NCI-H460 (cell line): ENCODE results near the gene GSTM2. TPM values are rescaled to one million over a fixed set of nuclear protein-coding genes. Genes with fewer than 3 reads are reported as not detected.
"Not testable (repeated sequence)": the region's sequence is repeated elsewhere in the genome, so short reads cannot be mapped to it uniquely, and the experiment has no call there.

Source experiments
- DNase-seq: peaks from one replicate; pipeline ENCODE4 v3.0.0-alpha.2; 2016; ENCODE audit warnings: low read depth; ENCODE audit errors: extremely low read depth
- total RNA-seq: library from RNA; depleted of rRNA; stranded (reverse); fragments of >200 nt; shearing (Covaris generic); gene quantifications from 2 replicates; pipeline ENCODE4 v1.2.3, GENCODE V29; 2014; rRNA removed

The GSTM2 gene
- total RNA-seq, 1 experiment from 2014 or later, result 9.8 TPM

GRCh38 chr1:109711593-109712320, 43.9 kb downstream of the GSTM2 start, which contains the start of gene GSTM5:
GSTM5 (plus strand) TSS chr1:109712251; CDS start chr1:109712313, 62 bp downstream.
- DNase-seq, result not testable (repeated sequence)

- no peak for DNase-seq
These were observed 44.5 kb downstream of the GSTM2 start for GRCh38 chr1:109712321-109712864.

GRCh38 chr1:109713636-109714035, 45.8 kb downstream of the GSTM2 start:
- DNase-seq, result no peak

- DNase-seq, result no peak
These were observed 47.0 kb downstream of the GSTM2 start for GRCh38 chr1:109714661-109715372.

- DNase-seq, result no peak
These were observed 48.3 kb downstream of the GSTM2 start for GRCh38 chr1:109716121-109716520.

GRCh38 chr1:109716570-109717090, 48.8 kb downstream of the GSTM2 start:
- DNase-seq, result no peak

- no peak for DNase-seq
These were observed 49.9 kb downstream of the GSTM2 start for GRCh38 chr1:109717729-109718128.

- DNase-seq, result peak; percentile 44
These were observed 50.6 kb downstream of the GSTM2 start for GRCh38 chr1:109718495-109718894.

- peak; percentile 69 for DNase-seq
These were observed 51.5 kb downstream of the GSTM2 start for GRCh38 chr1:109719337-109719837.

- DNase-seq, result no peak
These were observed 53.2 kb downstream of the GSTM2 start for GRCh38 chr1:109721042-109721441.

GRCh38 chr1:109721971-109722370, 54.1 kb downstream of the GSTM2 start:
- no peak for DNase-seq

GRCh38 chr1:109722908-109723691, 55.2 kb downstream of the GSTM2 start:
- no peak for DNase-seq

Other genes starting within 250 kb of the GSTM2 start
- 85.5 and 98.2 TPM in 2 replicates for gene PSMA5, start 241.6 kb upstream of the GSTM2 start, total RNA-seq
- gene SYPL2, start 201.5 kb upstream of the GSTM2 start, total RNA-seq, result 0.05 TPM in 1 of 2 replicates, not detected in the other
- 3.1 TPM in 2 replicates for gene ATXN7L2, start 184.2 kb upstream of the GSTM2 start, total RNA-seq
- 2.3 and 2.8 TPM in 2 replicates for gene CYB561D1, start 174.0 kb upstream of the GSTM2 start, total RNA-seq
- 1.2 and 1.4 TPM in 2 replicates for gene AMIGO1, start 158.3 kb upstream of the GSTM2 start, total RNA-seq
- 0.30 TPM in 1 of 2 replicates, not detected in the other for gene GPR61, start 128.2 kb upstream of the GSTM2 start, total RNA-seq
- 7.6 and 8.5 TPM in 2 replicates for gene GNAI3, start 119.4 kb upstream of the GSTM2 start, total RNA-seq
- not detected in 2 replicates for gene GNAT2, start 48.4 kb upstream of the GSTM2 start, total RNA-seq
- gene AMPD2, start 48.2 kb upstream of the GSTM2 start, total RNA-seq, result 33.3 and 39.5 TPM in 2 replicates
- gene GSTM4, start 12.0 kb upstream of the GSTM2 start, total RNA-seq, result 25.5 and 33.5 TPM in 2 replicates
- gene GSTM1, start 19.8 kb downstream of the GSTM2 start, total RNA-seq, result 67.1 and 68.9 TPM in 2 replicates
- 0.12 TPM in 2 replicates for gene GSTM5, start 44.2 kb downstream of the GSTM2 start, total RNA-seq
- 266 and 288 TPM in 2 replicates for gene GSTM3, start 73.0 kb downstream of the GSTM2 start, total RNA-seq
- 0.15 TPM in 1 of 2 replicates, not detected in the other for gene EPS8L3, start 95.9 kb downstream of the GSTM2 start, total RNA-seq
- gene CSF1, start 242.8 kb downstream of the GSTM2 start, total RNA-seq, result 7.7 and 9.5 TPM in 2 replicates